Endothelial cell of umbilical vein (primary cell): ENCODE data around the gene IKZF3. TPM values are rescaled to one million over a fixed set of nuclear protein-coding genes. Genes with fewer than 3 reads are reported as not detected.

Source experiments
- BruUV-seq: library from RNA; stranded (reverse); fragments of 400-500 nt; replicated peaks from 2 replicates; lab custom pipeline; 2021; lab: Mats Ljungman, UMichigan
- CTCF ChIA-PET: fragments of 300-600, 350-600 bp; sonication (Branson Sonifier 250); formaldehyde crosslinking; loops from one replicate; lab custom pipeline; 2021; ENCODE audit warnings: antibody characterized with exemption, inconsistent platforms; lab: Charles Lee
- POLR2A ChIA-PET: fragments of 300-600, 350-600 bp; sonication (Branson Sonifier 250); formaldehyde crosslinking; loops from one replicate; lab custom pipeline; 2021; ENCODE audit warnings: antibody characterized with exemption, inconsistent platforms; lab: Charles Lee
- DNase-seq: peaks from one replicate; pipeline ENCODE4 v3.0.0-alpha.2; 2011; ENCODE audit warnings: low read depth, low spot score
- FAIRE-seq: peaks from 2 replicates; lab custom pipeline; 2011; peaks lifted over from hg19 to GRCh38; lab: Jason Lieb, UNC
- H2AFZ ChIP-seq: 2 replicates; pipeline ENCODE4 v1.6.0; 2012; ENCODE audit warnings: low read depth, low read length, control low read depth, inconsistent platforms
- H3K27ac ChIP-seq: 2 replicates; pipeline ENCODE4 v1.5.1; 2011; ENCODE audit warnings: low read depth, mild to moderate bottlenecking, control low read depth, low read length, moderate library complexity; ENCODE audit not compliant: insufficient read depth
- H3K27me3 ChIP-seq, 2 experiments: 2 replicates each; pipeline versions ENCODE4 v1.6.0 to v1.6.1; 2011; ENCODE audit warnings: low read length in 2 of 2, mixed read lengths in 1 of 2; ENCODE audit not compliant: control insufficient read depth in 2 of 2, insufficient read depth in 2 of 2
- H3K36me3 ChIP-seq, 2 experiments: 2 replicates in 1 of 2; 3 replicates in 1 of 2; pipeline ENCODE4 v1.5.1; 2011; ENCODE audit warnings: low read length in 2 of 2, mild to moderate bottlenecking in 1 of 2, moderate library complexity in 1 of 2; ENCODE audit not compliant: control insufficient read depth in 2 of 2, insufficient read depth in 2 of 2; ENCODE audit errors: extremely low read depth in 1 of 2
- H3K4me1 ChIP-seq: 3 replicates; pipeline ENCODE4 v1.5.1; 2011; ENCODE audit warnings: mild to moderate bottlenecking, low read length; ENCODE audit not compliant: control insufficient read depth, insufficient read depth; ENCODE audit errors: extremely low read depth
- H3K4me2 ChIP-seq: 2 replicates; pipeline ENCODE4 v1.6.1; 2011; ENCODE audit warnings: low read length, control low read depth, mixed read lengths; ENCODE audit not compliant: insufficient read depth
- H3K4me3 ChIP-seq, 3 experiments: fragments of 200-600 bp in 1 of 3; sonication (generic), shearing (Covaris generic) in 1 of 3; replicated peaks in 1 of 3; 2 replicates each; pipeline ENCODE4 v1.5.1; 2011 to 2016; ENCODE audit warnings: control low read depth in 3 of 3, low read length in 3 of 3, mild to moderate bottlenecking in 2 of 3, inconsistent platforms in 1 of 3, low read depth in 1 of 3, moderate library complexity in 1 of 3; ENCODE audit not compliant: insufficient read depth in 1 of 3
- H3K79me2 ChIP-seq: 2 replicates; pipeline ENCODE4 v1.6.0; 2012; ENCODE audit warnings: low read length, inconsistent platforms; ENCODE audit not compliant: control insufficient read depth, insufficient read depth
- H3K9ac ChIP-seq: replicated peaks from 2 replicates; pipeline ENCODE3; 2011; ENCODE audit warnings: low read length, control low read depth; ENCODE audit not compliant: insufficient read depth; ENCODE audit errors: extremely low read depth
- H3K9me1 ChIP-seq: replicated peaks from 3 replicates; pipeline ENCODE4 v1.6.0; 2011; ENCODE audit warnings: mild to moderate bottlenecking, low read length; ENCODE audit not compliant: control insufficient read depth, insufficient read depth; ENCODE audit errors: extremely low read depth
- H3K9me3 ChIP-seq: replicated peaks from 2 replicates; pipeline ENCODE4 v1.5.1; 2012; ENCODE audit warnings: low read length, inconsistent platforms; ENCODE audit not compliant: control insufficient read depth, insufficient read depth
- H4K20me1 ChIP-seq: replicated peaks from 2 replicates; pipeline ENCODE3; 2011; ENCODE audit warnings: mild to moderate bottlenecking, low read length; ENCODE audit not compliant: control insufficient read depth, insufficient read depth; ENCODE audit errors: extremely low read depth
- EZH2 ChIP-seq: IDR thresholded peaks from 2 replicates; pipeline ENCODE4 v1.6.1; 2012; ENCODE audit warnings: borderline replicate concordance, low read depth, mild to moderate bottlenecking, moderate library complexity, low read length, inconsistent platforms; ENCODE audit not compliant: severe bottlenecking
- FOS ChIP-seq: IDR thresholded peaks from 2 replicates; pipeline ENCODE4 v1.6.1; 2011; ENCODE audit warnings: mild to moderate bottlenecking, low read length, moderate library complexity, borderline replicate concordance; ENCODE audit not compliant: insufficient read depth
- GATA2 ChIP-seq: IDR thresholded peaks from 2 replicates; pipeline ENCODE4 v1.7.0; 2011; ENCODE audit warnings: low read depth, mild to moderate bottlenecking, moderate library complexity, mixed read lengths, low read length; ENCODE audit not compliant: insufficient read length, insufficient read depth
- JUN ChIP-seq: IDR thresholded peaks from 2 replicates; pipeline ENCODE4 v1.6.1; 2011; ENCODE audit warnings: borderline replicate concordance, low read depth; ENCODE audit not compliant: insufficient read length, insufficient read depth
- MYC ChIP-seq: IDR thresholded peaks from one replicate; pipeline ENCODE4 v1.6.1; 2011; ENCODE audit warnings: mild to moderate bottlenecking, low read depth, low read length
- POLR2A ChIP-seq: IDR thresholded peaks from 2 replicates; pipeline ENCODE4 v1.6.1; 2012; ENCODE audit warnings: low read depth, mild to moderate bottlenecking, control low read depth, low read length
- POLR2AphosphoS5 ChIP-seq: IDR thresholded peaks from 2 replicates; pipeline ENCODE4 v1.6.1; 2012; ENCODE audit warnings: low read depth, mild to moderate bottlenecking, control low read depth, low read length, moderate library complexity; ENCODE audit not compliant: insufficient read depth
- dilution Hi-C: fragments of 300-500 bp; cut with MboI; formaldehyde crosslinking; loops from one replicate; pipeline ENCODE4 v1.15.0; 2019; ENCODE audit warnings: low sequenced_read_pairs; ENCODE audit not compliant: extremely low pct_ligation_motif_present
- intact Hi-C: fragments of 100-400 bp; cut with micrococcal nuclease; formaldehyde crosslinking; loops from one replicate; pipeline ENCODE4 v1.10.0; 2022
- polyA plus RNA-seq, 4 experiments: library from polyadenylated mRNA; depleted of rRNA in 3 of 4; stranded (reverse) in 3 of 4; unstranded in 1 of 4; fragments of >200 nt; gene quantifications; 2 replicates each; pipeline versions ENCODE4 v1.2.1 to v1.2.3, GENCODE V29; 2011 to 2012; ENCODE audit warnings: missing spikeins in 1 of 4
- total RNA-seq: library from RNA; stranded (reverse); gene quantifications from 2 replicates; pipeline ENCODE4 v1.2.3, GENCODE V29; 2021
- TF ChIP-seq, protein P1 (sequence below), 2 donors: IDR thresholded peaks; 1 replicate in 1 of 2; 2 replicates in 1 of 2; pipeline ENCODE4 v1.5.1; 2011; ENCODE audit warnings: low read length in 2 of 2, mild to moderate bottlenecking in 2 of 2, moderate library complexity in 2 of 2, control low read depth in 1 of 2, inconsistent platforms in 1 of 2, low read depth in 1 of 2; ENCODE audit not compliant: insufficient read depth in 1 of 2; ENCODE audit errors: extremely low read depth in 1 of 2

Gene IKZF3
- total and polyA plus RNA-seq, 2 donors (not counting 3 experiments of a cell fraction or from before 2014, with no cell fraction given): not detected

- H3K36me3 ChIP-seq: no peaks in the 10 kb centered on the region
- no peaks in the 10 kb centered on the region for H3K4me1 ChIP-seq
- no peaks in the 10 kb centered on the region for H4K20me1 ChIP-seq
- intact Hi-C loops: loop anchor here (10.0 kb wide), 1 partner anchor 82 kb away; no protein-coding TSS in a partner anchor
- peaks cover 49 to 72% of the 10 kb centered on the region in 2 experiments for H3K27me3 ChIP-seq
- BruUV-seq: no TSS peak
- H3K9ac ChIP-seq: no peak overlapping the region
- H3K27ac ChIP-seq: no peak overlapping the region
- no peaks in the 10 kb centered on the region for H3K9me1 ChIP-seq
- no peak overlapping the region for H3K4me3 ChIP-seq
- H3K9me3 ChIP-seq: no peaks in the 10 kb centered on the region
- no peak overlapping the region for H2AFZ ChIP-seq
- H3K79me2 ChIP-seq: no peaks in the 10 kb centered on the region
- no peak overlapping the region for H3K4me2 ChIP-seq
- dilution Hi-C loops: no loop called here
- TF ChIP-seq MYC (no peak), POLR2A (no peak), EZH2 (no peak), POLR2AphosphoS5 (no peak), GATA2 (no peak), JUN (no peak), FOS (no peak)
- TF ChIP-seq, protein P1, sequence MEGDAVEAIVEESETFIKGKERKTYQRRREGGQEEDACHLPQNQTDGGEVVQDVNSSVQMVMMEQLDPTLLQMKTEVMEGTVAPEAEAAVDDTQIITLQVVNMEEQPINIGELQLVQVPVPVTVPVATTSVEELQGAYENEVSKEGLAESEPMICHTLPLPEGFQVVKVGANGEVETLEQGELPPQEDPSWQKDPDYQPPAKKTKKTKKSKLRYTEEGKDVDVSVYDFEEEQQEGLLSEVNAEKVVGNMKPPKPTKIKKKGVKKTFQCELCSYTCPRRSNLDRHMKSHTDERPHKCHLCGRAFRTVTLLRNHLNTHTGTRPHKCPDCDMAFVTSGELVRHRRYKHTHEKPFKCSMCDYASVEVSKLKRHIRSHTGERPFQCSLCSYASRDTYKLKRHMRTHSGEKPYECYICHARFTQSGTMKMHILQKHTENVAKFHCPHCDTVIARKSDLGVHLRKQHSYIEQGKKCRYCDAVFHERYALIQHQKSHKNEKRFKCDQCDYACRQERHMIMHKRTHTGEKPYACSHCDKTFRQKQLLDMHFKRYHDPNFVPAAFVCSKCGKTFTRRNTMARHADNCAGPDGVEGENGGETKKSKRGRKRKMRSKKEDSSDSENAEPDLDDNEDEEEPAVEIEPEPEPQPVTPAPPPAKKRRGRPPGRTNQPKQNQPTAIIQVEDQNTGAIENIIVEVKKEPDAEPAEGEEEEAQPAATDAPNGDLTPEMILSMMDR (IDR thresholded peaks at IDR 0.05; ENCODE audit: extremely low read depth in 1 of 2, insufficient read depth in 1 of 2, low read depth in 1 of 2, low read length in 2 of 2): no peak
- ChIA-PET CTCF (no interaction called here), POLR2A (no interaction called here)
- no peak for FAIRE-seq
- no peak for DNase-seq
Measured at GRCh38 chr17:39867084-39867879, 3.2 kb upstream of the IKZF3 start.
